SK-N-SH (cell line): Measurements from ENCODE around the gene KIAA1210. TPM values are rescaled to one million over a fixed set of nuclear protein-coding genes. Genes with fewer than 3 reads are reported as not detected.

Experiments
- CTCF ChIA-PET: fragments of 300-600, 350-600 bp; formaldehyde crosslinking; extraction: SDS; loops from one replicate; lab custom pipeline; 2021; lab: Yijun Ruan, JAX
- POLR2A ChIA-PET: fragments of 350-600 bp; sonication (Branson Sonifier 250); formaldehyde crosslinking; extraction: SDS; loops from one replicate; lab custom pipeline; 2020; ENCODE audit warnings: antibody characterized with exemption, inconsistent platforms; lab: Yijun Ruan, JAX
- DNase-seq: peaks from one replicate; pipeline ENCODE4 v3.0.0; 2012
- H2AFZ ChIP-seq: fragments of 200-600 bp; sonication (generic); 2 replicates; pipeline ENCODE4 v1.8.1; 2016; ENCODE audit warnings: antibody characterized with exemption, mild to moderate bottlenecking, low read depth
- H3F3A ChIP-seq: fragments of 200-600 bp; sonication (generic); replicated peaks from 2 replicates; pipeline ENCODE3; 2016; ENCODE audit warnings: antibody characterized with exemption, mild to moderate bottlenecking; ENCODE audit not compliant: insufficient read depth
- H3K27ac ChIP-seq, 2 experiments: fragments of 200-500 bp in 1 of 2; fragments of 200-600 bp in 1 of 2; sonication (Bioruptor generic) in 1 of 2; sonication (generic), shearing (Covaris generic) in 1 of 2; 2 replicates each; pipeline versions ENCODE4 v1.5.1 to v1.6.1; 2014 to 2016; ENCODE audit warnings: low read depth in 2 of 2, inconsistent platforms in 1 of 2, low read length in 1 of 2, mild to moderate bottlenecking in 1 of 2, mixed read lengths in 1 of 2
- H3K27me3 ChIP-seq: fragments of 200-600 bp; sonication (generic), shearing (Covaris generic); 2 replicates; pipeline ENCODE4 v1.6.1; 2016; ENCODE audit warnings: mixed run types; ENCODE audit not compliant: insufficient read depth
- H3K36me3 ChIP-seq, 2 experiments: fragments of 200-500 bp in 1 of 2; fragments of 200-600 bp in 1 of 2; sonication (Bioruptor generic) in 1 of 2; sonication (generic) in 1 of 2; replicated peaks in 1 of 2; 2 replicates each; pipeline versions ENCODE3 to v1.5.1; 2014 to 2016; ENCODE audit warnings: low read length in 1 of 2, mild to moderate bottlenecking in 1 of 2; ENCODE audit not compliant: insufficient read depth in 2 of 2, control insufficient read depth in 1 of 2
- H3K4me1 ChIP-seq, 2 experiments: fragments of 200-500 bp in 1 of 2; fragments of 200-600 bp in 1 of 2; sonication (Bioruptor generic) in 1 of 2; sonication (generic), shearing (Covaris generic) in 1 of 2; 2 replicates each; pipeline versions ENCODE4 v1.5.1 to v1.6.1; 2014 to 2016; ENCODE audit warnings: low read depth in 1 of 2, low read length in 1 of 2, mixed run types in 1 of 2; ENCODE audit not compliant: insufficient read depth in 2 of 2, control insufficient read depth in 1 of 2
- H3K4me2 ChIP-seq: fragments of 200-600 bp; sonication (generic), shearing (Covaris generic); 2 replicates; pipeline ENCODE4 v1.6.1; 2017; ENCODE audit warnings: mixed run types
- H3K4me3 ChIP-seq, 2 experiments: fragments of 200-500 bp in 1 of 2; fragments of 200-600 bp in 1 of 2; sonication (Bioruptor generic) in 1 of 2; sonication (generic), shearing (Covaris generic) in 1 of 2; 2 replicates each; pipeline versions ENCODE4 v1.5.1 to v1.8.1; 2014 to 2016; ENCODE audit warnings: low read depth in 2 of 2, inconsistent platforms in 1 of 2, low read length in 1 of 2, mild to moderate bottlenecking in 1 of 2, mixed read lengths in 1 of 2, moderate library complexity in 1 of 2
- H3K79me2 ChIP-seq: fragments of 200-600 bp; sonication (generic); 2 replicates; pipeline ENCODE4 v1.8.1; 2017; ENCODE audit warnings: mild to moderate bottlenecking; ENCODE audit not compliant: insufficient read depth
- H3K9ac ChIP-seq: fragments of 200-600 bp; sonication (generic); 2 replicates; pipeline ENCODE4 v1.6.1; 2017; ENCODE audit warnings: mixed run types
- H3K9me2 ChIP-seq: fragments of 200-600 bp; sonication (generic); 2 replicates; pipeline ENCODE4 v1.6.1; 2017; ENCODE audit warnings: mixed run types
- H3K9me3 ChIP-seq: fragments of 200-600 bp; sonication (generic); 2 replicates; pipeline ENCODE4 v1.6.1; 2017; ENCODE audit warnings: mixed run types, mild to moderate bottlenecking, moderate library complexity
- H4K20me1 ChIP-seq: fragments of 200-600 bp; sonication (generic); 2 replicates; pipeline ENCODE4 v1.6.1; 2017; ENCODE audit warnings: mild to moderate bottlenecking, mixed run types; ENCODE audit not compliant: insufficient read depth
- CHD2 ChIP-seq: fragments of 150-350 bp; IDR thresholded peaks from 2 replicates; pipeline ENCODE4 v1.6.1; 2018; ENCODE audit warnings: low read length; ENCODE audit not compliant: partially characterized antibody
- CTCF ChIP-seq: fragments of 200-600 bp; sonication (generic); IDR thresholded peaks from 2 replicates; pipeline ENCODE4 v1.6.1; 2017; ENCODE audit warnings: antibody characterized with exemption, mild to moderate bottlenecking, moderate library complexity
- EP300 ChIP-seq, 2 experiments: IDR thresholded peaks; 2 replicates each; pipeline versions ENCODE4 v1.4.0 to v1.6.1; 2012; ENCODE audit warnings: borderline replicate concordance in 1 of 2, low read depth in 1 of 2, low read length in 1 of 2
- FOSL2 ChIP-seq: IDR thresholded peaks from 2 replicates; pipeline ENCODE4 v1.4.0; 2012; ENCODE audit warnings: low read depth, mild to moderate bottlenecking, moderate library complexity, borderline replicate concordance
- FOXJ3 ChIP-seq: sonication (generic); formaldehyde crosslinking; IDR thresholded peaks from 2 replicates; pipeline ENCODE4 v1.5.1; 2020; ENCODE audit warnings: mild to moderate bottlenecking, missing genetic modification reagents
- FOXM1 ChIP-seq: IDR thresholded peaks from 2 replicates; pipeline ENCODE4 v1.4.0; 2012; ENCODE audit warnings: low read depth, mild to moderate bottlenecking
- MAX ChIP-seq: IDR thresholded peaks from 2 replicates; pipeline ENCODE4 v1.4.0; 2012; ENCODE audit warnings: low read depth
- MEF2A ChIP-seq: IDR thresholded peaks from 2 replicates; pipeline ENCODE4 v1.4.0; 2012; ENCODE audit warnings: low read depth, borderline replicate concordance
- MXI1 ChIP-seq: IDR thresholded peaks from 2 replicates; pipeline ENCODE4 v1.6.1; 2012; ENCODE audit warnings: mild to moderate bottlenecking, low read depth, low read length, improper control_type of control experiment
- RFX5 ChIP-seq: IDR thresholded peaks from 2 replicates; pipeline ENCODE4 v1.6.1; 2012; ENCODE audit warnings: mild to moderate bottlenecking, improper control_type of control experiment, low read length
- TEAD4 ChIP-seq: IDR thresholded peaks from 2 replicates; pipeline ENCODE4 v1.4.0; 2012; ENCODE audit warnings: mild to moderate bottlenecking, borderline replicate concordance; ENCODE audit not compliant: insufficient read depth
- USF1 ChIP-seq: IDR thresholded peaks from 2 replicates; pipeline ENCODE4 v1.4.0; 2012; ENCODE audit warnings: low read depth, borderline replicate concordance
- ZBTB33 ChIP-seq: IDR thresholded peaks from 2 replicates; pipeline ENCODE4 v1.4.0; 2012; ENCODE audit warnings: low read depth, borderline replicate concordance
- WGBS: methylation state at CpG from one replicate; pipeline ENCODE4 v1.1.6; 2017; ENCODE audit warnings: low lambda C conversion rate; 5-methylcytosine and 5-hydroxymethylcytosine counted together
- polyA plus RNA-seq, 3 experiments: library from polyadenylated mRNA; depleted of rRNA; stranded (reverse); fragments of >200 nt; gene quantifications; 2 replicates each; pipeline ENCODE4 v1.2.3, GENCODE V29; 2012

The KIAA1210 gene
- polyA plus RNA-seq, 1 of the 3 experiments (the other 2 are of a cell fraction) = not detected

- Histone ChIP-seq H3K9me2 (no peaks in the 10 kb centered on the region), H3K27me3 (peaks cover 74% of the 10 kb centered on the region; the same call in 1 of the 2 replicates), H3K4me2 (no peak overlapping the region), H3K9me3 (no peaks in the 10 kb centered on the region), H3K79me2 (no peaks in the 10 kb centered on the region)
- 11% methylated on average over 3 of the region's 3 CpGs for WGBS
- CTCF ChIA-PET = interaction anchor here (0.8 kb wide), 1 partner anchor 9 kb away, joined by 3 read pairs; no protein-coding TSS in a partner anchor
- DNase-seq = no peak
- no peak for TF ChIP-seq CTCF
- no peak for TF ChIP-seq EP300 (IDR thresholded peaks at IDR 0.05; ENCODE audit: borderline replicate concordance in 1 of 2, low read depth in 1 of 2, low read length in 1 of 2)
- no peak for TF ChIP-seq USF1
- TF ChIP-seq MXI1 = no peak
- no peak for TF ChIP-seq TEAD4
- no peak for TF ChIP-seq CHD2
- TF ChIP-seq FOXM1 = no peak
- no peak for TF ChIP-seq FOSL2
- TF ChIP-seq MAX = no peak
- no peak for TF ChIP-seq FOXJ3 (CRISPR knock-in tag)
- no peak for TF ChIP-seq ZBTB33
- TF ChIP-seq RFX5 = no peak
- no peak for TF ChIP-seq MEF2A
- TF ChIP-seq, all 33 proteins: peak for 0
- no peaks in the 10 kb centered on the region for H3K36me3 ChIP-seq
- POLR2A ChIA-PET = no interaction called here
- no peak overlapping the region for H3K4me3 ChIP-seq
- H3F3A ChIP-seq = no peaks in the 10 kb centered on the region
- H3K9ac ChIP-seq = no peak overlapping the region
- no peaks in the 10 kb centered on the region for H4K20me1 ChIP-seq
- no peak overlapping the region for H3K27ac ChIP-seq
- no peaks in the 10 kb centered on the region for H3K4me1 ChIP-seq
- no peak overlapping the region for H2AFZ ChIP-seq
Observed at GRCh38 chrX:119075270-119076025, 52.2 kb downstream of the KIAA1210 start.
